SK-N-MC (cell line): ENCODE measurements around the gene QARS1.
A peak's percentile ranks its signal among the peaks of the same experiment; 100 is the strongest.

Experiments used
- DNase-seq: peaks from one replicate; pipeline ENCODE4 v3.0.0-alpha.2; 2011; ENCODE audit warnings: low read depth, low spot score
- H3K27ac ChIP-seq: fragments of 200-600 bp; sonication (generic); 2 replicates; pipeline ENCODE4 v1.5.1; 2016; ENCODE audit warnings: mixed run types
- H3K36me3 ChIP-seq: fragments of 200-600 bp; sonication (generic); 2 replicates; pipeline ENCODE4 v1.6.1; 2017; ENCODE audit warnings: antibody characterized with exemption, low read length, mixed read lengths; ENCODE audit not compliant: insufficient read depth
- H3K4me3 ChIP-seq: fragments of 200-600 bp; sonication (generic); 2 replicates; pipeline ENCODE4 v1.5.1; 2016
- H3K9ac ChIP-seq: fragments of 200-600 bp; sonication (generic); 2 replicates; pipeline ENCODE4 v1.8.0; 2017; ENCODE audit warnings: mixed run types, mixed read lengths; ENCODE audit not compliant: insufficient read length
- H3K9me3 ChIP-seq: fragments of 200-600 bp; sonication (generic); 2 replicates; pipeline ENCODE4 v1.6.1; 2017; ENCODE audit warnings: low read depth, mild to moderate bottlenecking, antibody characterized with exemption, low read length, moderate library complexity, mixed read lengths
- EZH2 ChIP-seq: fragments of 200-600 bp; sonication (generic); IDR thresholded peaks from one replicate; pipeline ENCODE4 v1.6.1; 2017; ENCODE audit warnings: antibody characterized with exemption
- FOXP2 ChIP-seq: optimal IDR thresholded peaks from 2 replicates; pipeline ENCODE3; 2011; ENCODE audit warnings: mild to moderate bottlenecking, moderate library complexity; ENCODE audit not compliant: insufficient read depth; ENCODE audit errors: extremely low read length, control extremely low read depth
- POLR2AphosphoS5 ChIP-seq: IDR thresholded peaks from 2 replicates; pipeline ENCODE4 v1.6.1; 2012; ENCODE audit warnings: mild to moderate bottlenecking, low read depth, low read length, borderline replicate concordance

The QARS1 gene

GRCh38 chr3:49133226-49133951, 28.8 kb upstream of the QARS1 start:
- H3K27ac ChIP-seq = peak overlapping the region; percentile 54; the same call in 1 of the 2 replicates
- no peaks in the 10 kb centered on the region for H3K9me3 ChIP-seq
- H3K9ac ChIP-seq = peak overlapping the region; percentile 70
- TF ChIP-seq POLR2AphosphoS5 = peak; percentile 60; the same call in 1 of the 2 replicates
- TF ChIP-seq FOXP2 = no peak
- no peak for TF ChIP-seq EZH2
- DNase-seq = peak; percentile 28
- peak overlapping the region; percentile 89 for H3K4me3 ChIP-seq
- H3K36me3 ChIP-seq = no peaks in the 10 kb centered on the region

DNA sequence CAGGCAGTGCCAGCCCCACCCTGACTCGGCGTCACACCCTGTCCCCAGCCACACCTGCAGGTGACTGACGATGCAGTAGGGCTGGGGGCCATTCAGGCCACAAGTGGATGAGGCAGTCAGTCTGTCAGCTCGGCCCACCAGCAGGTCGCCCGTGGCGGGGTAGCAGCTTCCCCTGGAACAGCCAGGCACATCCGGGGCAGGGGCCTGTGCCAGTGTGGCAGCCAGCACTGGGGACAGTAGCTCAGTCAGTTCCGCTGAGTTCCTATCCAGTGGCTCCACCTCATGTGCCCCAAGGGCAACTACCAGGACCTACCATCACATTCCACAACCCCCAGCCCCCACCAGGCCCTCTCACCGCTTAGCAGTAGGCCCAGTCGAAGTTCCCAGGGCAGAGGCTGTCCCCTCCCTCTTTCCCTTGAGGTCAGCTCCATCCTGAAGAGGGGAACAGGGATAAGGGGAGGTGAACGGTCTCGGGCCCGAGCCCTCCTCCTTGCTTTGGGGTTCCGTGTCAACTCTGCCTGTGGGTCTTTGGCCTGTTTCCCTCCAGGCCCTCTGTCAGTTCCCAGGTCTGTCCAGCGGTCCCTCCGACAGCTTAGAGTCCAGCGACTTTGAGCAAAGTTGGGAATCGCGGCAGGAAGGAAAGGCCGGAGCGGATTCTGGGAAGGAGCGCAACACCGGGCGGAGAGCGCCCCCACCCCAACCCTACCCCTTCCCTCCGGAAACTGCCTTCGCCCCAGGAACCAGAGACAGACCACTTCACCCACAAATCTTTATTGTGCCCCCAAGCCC, 28.1 kb upstream of the QARS1 start, which contains the start of gene LAMB2:
LAMB2 (minus strand) TSS at position 614 of the 789 bp plus-strand sequence; CDS start at position 431, 183 bp downstream.
- Histone ChIP-seq H3K9ac (peak within 1 kb of the TSS; percentile 70), H3K27ac (peak within 1 kb of the TSS; percentile 54; the same call in 1 of the 2 replicates)

DNA sequence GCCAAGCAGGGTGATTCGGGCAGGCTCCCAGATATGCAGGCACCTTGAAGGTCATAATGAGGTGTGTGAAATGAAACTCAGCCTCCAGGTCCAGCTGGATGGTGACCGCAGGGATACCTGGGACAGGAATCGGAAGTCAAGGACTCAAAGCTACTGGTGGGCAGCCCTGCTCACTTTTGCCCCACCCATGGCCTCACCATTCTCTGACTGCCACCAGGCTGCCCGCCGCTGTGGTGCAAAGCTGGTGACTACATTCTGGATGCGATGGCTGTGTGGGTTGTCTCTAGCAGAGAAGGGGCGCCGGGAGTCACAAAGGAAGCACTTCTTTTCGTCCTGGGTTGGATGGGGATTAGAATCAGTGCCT, 27.5 kb upstream of the QARS1 start:
- H3K4me3 ChIP-seq = peak overlapping the region; percentile 89
- no peaks in the 10 kb centered on the region for H3K36me3 ChIP-seq
- DNase-seq = no peak
- no peak overlapping the region for H3K27ac ChIP-seq
- no peaks in the 10 kb centered on the region for H3K9me3 ChIP-seq
- H3K9ac ChIP-seq = peak overlapping the region; percentile 70
- no peak for TF ChIP-seq FOXP2
- no peak for TF ChIP-seq EZH2
- no peak for TF ChIP-seq POLR2AphosphoS5

More for the DNA sequence above, 28.1 kb upstream of the QARS1 start, which contains the start of gene LAMB2:
- Histone ChIP-seq H3K4me3 (peak within 1 kb of the TSS; percentile 89), H3K36me3 (no peaks in the 10 kb centered on the region), H3K9me3 (no peaks in the 10 kb centered on the region)
- no peak for DNase-seq
- peak; percentile 62; the same call in 1 of the 2 replicates for TF ChIP-seq POLR2AphosphoS5
- TF ChIP-seq FOXP2 = no peak

DNA sequence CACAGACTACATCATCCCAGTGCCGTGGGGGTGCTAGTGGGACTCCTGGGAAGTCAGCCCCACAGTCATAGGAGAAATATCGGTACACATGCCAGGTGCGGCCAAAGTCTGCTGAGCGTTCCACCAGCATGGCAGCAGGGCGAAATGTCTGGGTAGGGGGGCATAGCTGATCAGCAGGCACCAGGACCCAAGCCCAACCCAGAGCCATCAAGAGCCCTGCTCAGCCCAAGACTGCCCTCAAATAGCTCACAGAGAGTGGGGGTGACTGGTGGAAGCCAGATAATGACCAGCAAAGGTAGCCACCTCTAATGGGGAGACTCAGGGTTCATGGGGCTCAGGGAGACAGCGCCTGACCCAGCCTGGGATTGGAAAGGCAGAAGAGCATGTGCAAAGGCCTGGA, 27.0 kb upstream of the QARS1 start:
- TF ChIP-seq POLR2AphosphoS5 (no peak), EZH2 (no peak), FOXP2 (no peak)
- no peaks in the 10 kb centered on the region for H3K36me3 ChIP-seq
- H3K9me3 ChIP-seq = no peaks in the 10 kb centered on the region
- no peak overlapping the region for H3K9ac ChIP-seq
- no peak for DNase-seq
- no peak overlapping the region; the same call in 1 of the 2 replicates for H3K4me3 ChIP-seq
- no peak overlapping the region for H3K27ac ChIP-seq

DNA sequence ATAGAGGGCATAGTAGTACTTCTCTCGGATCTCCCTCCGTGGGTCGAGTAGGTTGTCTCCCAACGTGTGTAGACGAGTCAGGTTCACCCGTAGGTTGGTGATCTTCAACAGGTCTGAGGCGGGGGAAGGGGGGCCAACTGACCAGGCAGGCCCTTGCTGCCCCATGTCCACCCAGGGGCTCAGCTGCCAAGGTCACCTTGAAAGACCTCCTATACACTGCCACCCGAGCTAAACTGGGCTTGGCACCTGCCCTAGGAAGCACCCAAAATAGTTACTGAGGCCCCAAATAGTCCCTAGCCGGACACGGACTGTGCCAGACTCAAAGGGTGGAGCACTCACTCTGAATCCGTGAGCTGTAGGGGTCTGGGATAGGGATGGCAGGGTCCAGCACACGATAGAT, 26.5 kb upstream of the QARS1 start:
- no peak for DNase-seq
- H3K9ac ChIP-seq = no peak overlapping the region
- H3K4me3 ChIP-seq = no peak overlapping the region
- H3K27ac ChIP-seq = no peak overlapping the region
- H3K36me3 ChIP-seq = no peaks in the 10 kb centered on the region
- no peaks in the 10 kb centered on the region for H3K9me3 ChIP-seq
- TF ChIP-seq FOXP2 = no peak
- no peak for TF ChIP-seq EZH2
- no peak for TF ChIP-seq POLR2AphosphoS5

DNA sequence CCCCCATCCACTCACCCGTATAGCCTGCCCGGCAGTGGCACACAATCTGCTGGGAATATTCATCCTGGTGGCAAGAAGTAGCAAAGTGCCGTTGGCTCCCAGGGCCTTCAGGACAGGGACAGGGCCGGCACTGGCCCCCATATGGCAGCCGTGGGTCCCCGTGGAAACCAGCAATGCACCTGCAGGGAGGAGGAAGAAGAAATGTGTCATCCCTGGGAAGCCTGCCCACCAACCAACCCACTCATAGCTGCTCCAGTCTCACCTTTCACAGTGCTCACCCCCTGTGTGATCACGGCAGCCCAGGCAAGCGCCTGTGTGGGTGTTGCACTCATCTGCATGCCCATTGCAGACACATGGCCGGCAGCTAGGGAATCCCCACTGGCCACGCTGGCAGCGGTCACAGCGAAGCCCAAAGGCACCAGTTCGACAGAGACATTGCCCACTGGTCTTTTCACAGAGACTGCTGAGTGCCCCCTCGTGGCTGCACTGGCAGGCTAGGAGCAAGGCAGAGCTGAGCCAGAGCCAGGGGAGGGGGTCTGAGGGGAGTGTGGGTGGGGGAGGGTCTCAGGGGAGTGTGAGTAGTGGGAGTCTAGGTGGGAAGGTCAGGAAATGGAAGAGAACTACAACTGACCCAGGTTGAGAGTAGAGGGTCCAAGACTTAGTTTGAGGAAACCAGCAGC, 20.6 kb upstream of the QARS1 start:
- no peaks in the 10 kb centered on the region for H3K36me3 ChIP-seq
- H3K27ac ChIP-seq = no peak overlapping the region
- DNase-seq = no peak
- TF ChIP-seq EZH2 = no peak
- no peak for TF ChIP-seq FOXP2
- no peak for TF ChIP-seq POLR2AphosphoS5
- no peak overlapping the region for H3K4me3 ChIP-seq
- no peaks in the 10 kb centered on the region for H3K9me3 ChIP-seq
- no peak overlapping the region for H3K9ac ChIP-seq

DNA sequence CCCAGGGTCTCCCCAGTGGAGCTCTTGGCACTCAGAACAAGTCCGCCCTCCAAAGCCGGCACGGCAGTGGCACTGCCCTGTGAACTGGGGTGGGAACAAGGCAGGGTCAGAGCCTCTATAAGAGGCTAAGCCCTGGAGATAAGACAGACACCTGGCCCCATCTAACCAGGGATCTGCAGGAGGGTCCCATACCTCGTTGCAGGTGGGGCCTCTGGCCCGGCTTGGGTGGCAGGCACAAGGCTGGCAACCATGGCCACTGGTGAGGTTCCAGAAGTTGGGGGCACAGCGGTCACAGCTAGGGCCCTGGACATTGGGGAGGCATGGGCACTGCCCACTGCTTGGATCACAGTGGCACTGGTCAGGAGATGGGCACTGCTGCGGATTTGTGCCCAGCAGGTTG, 19.6 kb upstream of the QARS1 start:
- no peak for DNase-seq
- no peaks in the 10 kb centered on the region for H3K9me3 ChIP-seq
- H3K9ac ChIP-seq = no peak overlapping the region
- H3K36me3 ChIP-seq = no peaks in the 10 kb centered on the region
- H3K27ac ChIP-seq = no peak overlapping the region
- no peak for TF ChIP-seq POLR2AphosphoS5
- no peak overlapping the region for H3K4me3 ChIP-seq

DNA sequence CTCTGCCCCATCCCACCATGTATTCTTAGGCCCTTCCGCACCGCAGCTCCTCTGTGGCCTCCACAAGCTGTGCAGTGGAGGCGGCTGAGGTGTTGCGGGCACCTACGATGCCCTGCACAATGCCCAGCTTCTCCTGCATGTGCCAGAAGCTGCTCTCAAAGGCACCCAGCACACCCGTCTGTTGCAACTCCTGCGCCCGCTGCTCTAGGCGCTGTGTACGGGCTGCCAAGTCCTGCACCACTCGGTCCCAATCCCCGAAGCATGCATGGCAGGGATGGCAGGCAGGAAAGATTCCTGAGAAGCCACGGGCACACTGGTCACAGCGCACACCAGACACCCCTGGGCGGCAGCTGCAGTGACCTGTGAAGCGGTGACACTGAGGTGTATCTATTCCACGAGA, 19.1 kb upstream of the QARS1 start:
- no peak overlapping the region for H3K9ac ChIP-seq
- no peak for DNase-seq
- H3K9me3 ChIP-seq = no peaks in the 10 kb centered on the region
- no peaks in the 10 kb centered on the region for H3K36me3 ChIP-seq
- H3K4me3 ChIP-seq = no peak overlapping the region
- no peak for TF ChIP-seq EZH2
- no peak for TF ChIP-seq POLR2AphosphoS5
- TF ChIP-seq FOXP2 = no peak
- no peak overlapping the region for H3K27ac ChIP-seq
